Natural killer cell (primary cell): ENCODE data around the gene GAREM2. TPM values are rescaled to one million over a fixed set of nuclear protein-coding genes. Genes with fewer than 3 reads are reported as not detected.

ENCODE experiments used
- ATAC-seq, 3 donors: fragments of 150-1000 bp in 2 of 3; fragments of 200-7000 bp in 1 of 3; cut with Tn5 transposase; 1 replicate in 1 of 3; 2 replicates in 2 of 3; pipeline ENCODE4 v1.10.0; 2021; ENCODE audit warnings: mild to moderate bottlenecking in 2 of 3, moderate library complexity in 2 of 3
- DNase-seq, 2 donors: peaks; one replicate each; pipeline versions ENCODE4 v3.0.0 to v3.0.0-alpha.2; 2013 to 2021; ENCODE audit warnings: mixed read lengths in 1 of 2
- H3K27ac ChIP-seq: one replicate; pipeline ENCODE4 v1.5.1; 2013; ENCODE audit warnings: mild to moderate bottlenecking, low read length
- H3K27me3 ChIP-seq: one replicate; pipeline ENCODE4 v1.6.1; 2013; ENCODE audit warnings: low read length; ENCODE audit not compliant: control insufficient read depth, insufficient read depth
- H3K36me3 ChIP-seq: one replicate; pipeline ENCODE4 v1.6.1; 2013; ENCODE audit warnings: low read length; ENCODE audit not compliant: control insufficient read depth, insufficient read depth
- H3K4me1 ChIP-seq: one replicate; pipeline ENCODE4 v1.6.1; 2013; ENCODE audit warnings: low read length; ENCODE audit not compliant: control insufficient read depth, insufficient read depth
- H3K4me3 ChIP-seq: one replicate; pipeline ENCODE4 v1.5.1; 2013; ENCODE audit warnings: low read length
- H3K9me3 ChIP-seq: one replicate; pipeline ENCODE4 v1.6.1; 2013; ENCODE audit warnings: low read length; ENCODE audit not compliant: control insufficient read depth, insufficient read depth
- H3K27ac Mint-ChIP-seq, 2 donors: one replicate each; pipeline ENCODE4 v1.8.0; 2022; ENCODE audit warnings: mild to moderate bottlenecking in 2 of 2, mixed read lengths in 2 of 2, moderate library complexity in 1 of 2
- H3K27me3 Mint-ChIP-seq, 2 donors: one replicate each; pipeline ENCODE4 v1.8.0; 2022; ENCODE audit warnings: low read depth in 2 of 2, mixed read lengths in 2 of 2
- H3K36me3 Mint-ChIP-seq: one replicate; pipeline ENCODE4 v1.8.0; 2022; ENCODE audit warnings: mixed read lengths
- H3K4me1 Mint-ChIP-seq, 2 donors: one replicate each; pipeline ENCODE4 v1.8.0; 2022; ENCODE audit warnings: mixed read lengths in 2 of 2
- H3K4me3 Mint-ChIP-seq: one replicate; pipeline ENCODE4 v1.8.0; 2022; ENCODE audit warnings: mild to moderate bottlenecking, moderate library complexity, mixed read lengths
- H3K9me3 Mint-ChIP-seq, 2 donors: one replicate each; pipeline ENCODE4 v1.8.0; 2022; ENCODE audit warnings: mixed read lengths in 2 of 2
- CTCF ChIP-seq: fragments of 200-600 bp; IDR thresholded peaks from one replicate; pipeline ENCODE4 v1.8.0; 2022; ENCODE audit warnings: antibody characterized with exemption
- WGBS: methylation state at CpG from one replicate; pipeline ENCODE4 v1.1.7; 2013; ENCODE audit warnings: missing lambda C conversion rate; ENCODE audit not compliant: insufficient coverage; 5-methylcytosine and 5-hydroxymethylcytosine counted together
- intact Hi-C: fragments of 100-400 bp; cut with micrococcal nuclease; formaldehyde crosslinking; loops from one replicate; pipeline ENCODE4 v1.14.2; 2022
- total RNA-seq, 4 donors: library from RNA; stranded (reverse); fragments of 120-200 nt in 1 of 4; gene quantifications; one replicate each; pipeline versions ENCODE4 v1.2.3 to v1.2.4, GENCODE V29; 2013 to 2022

GAREM2 gene
- total RNA-seq, 3 donors from 2014 or later (not counting 1 experiment from before 2014, with no cell fraction given) = 7.1 to 9.2 (median 7.2) TPM

GRCh38 chr2:26161926-26162325, 11.0 kb upstream of the GAREM2 start:
- 93% methylated on average over 7 of the region's 7 CpGs for WGBS
- no peaks in the 10 kb centered on the region for H3K36me3 Mint-ChIP-seq

GRCh38 chr2:26162963-26163362, 9.9 kb upstream of the GAREM2 start:
- H3K4me3 Mint-ChIP-seq = no peak overlapping the region
- no peak for TF ChIP-seq CTCF
- no peaks in the 10 kb centered on the region for H3K27me3 Mint-ChIP-seq
- Histone ChIP-seq H3K36me3 (no peaks in the 10 kb centered on the region), H3K9me3 (no peaks in the 10 kb centered on the region), H3K27me3 (no peaks in the 10 kb centered on the region), H3K4me3 (no peak overlapping the region), H3K4me1 (no peaks in the 10 kb centered on the region), H3K27ac (no peak overlapping the region)
- 90% methylated on average over 10 of the region's 10 CpGs for WGBS
- no peak overlapping the region for H3K27ac Mint-ChIP-seq
- H3K4me1 Mint-ChIP-seq = no peaks in the 10 kb centered on the region
- ATAC-seq = no peak
- no peak for DNase-seq
- intact Hi-C loops = no loop called here
- no peaks in the 10 kb centered on the region for H3K36me3 Mint-ChIP-seq
- no peaks in the 10 kb centered on the region for H3K9me3 Mint-ChIP-seq

More at GRCh38 chr2:26161926-26162325, 11.0 kb upstream of the GAREM2 start:
- Histone ChIP-seq H3K36me3 (no peaks in the 10 kb centered on the region), H3K27me3 (no peaks in the 10 kb centered on the region), H3K9me3 (no peaks in the 10 kb centered on the region), H3K4me3 (no peak overlapping the region), H3K4me1 (no peaks in the 10 kb centered on the region), H3K27ac (no peak overlapping the region)
- DNase-seq (no peak), ATAC-seq (no peak)
- TF ChIP-seq CTCF = no peak
- intact Hi-C loops = no loop called here
- H3K4me1 Mint-ChIP-seq = no peaks in the 10 kb centered on the region
- H3K9me3 Mint-ChIP-seq = no peaks in the 10 kb centered on the region
- H3K27ac Mint-ChIP-seq = no peak overlapping the region
- H3K27me3 Mint-ChIP-seq = no peaks in the 10 kb centered on the region
- H3K4me3 Mint-ChIP-seq = no peak overlapping the region

- H3K36me3 ChIP-seq = no peaks in the 10 kb centered on the region
- intact Hi-C loops = no loop called here
- no peaks in the 10 kb centered on the region for H3K4me1 Mint-ChIP-seq
- no peak overlapping the region for H3K4me3 Mint-ChIP-seq
- no peak for TF ChIP-seq CTCF
- DNase-seq (no peak), ATAC-seq (no peak)
- H3K27me3 Mint-ChIP-seq = peaks cover 0 to under 1% of the 10 kb centered on the region in 2 donors
- H3K27ac ChIP-seq = no peak overlapping the region
- no peaks in the 10 kb centered on the region for H3K4me1 ChIP-seq
- no peaks in the 10 kb centered on the region for H3K9me3 Mint-ChIP-seq
- H3K9me3 ChIP-seq = no peaks in the 10 kb centered on the region
- no peak overlapping the region for H3K27ac Mint-ChIP-seq
- no peaks in the 10 kb centered on the region for H3K27me3 ChIP-seq
- H3K36me3 Mint-ChIP-seq = no peaks in the 10 kb centered on the region
- no peak overlapping the region for H3K4me3 ChIP-seq
- WGBS = 73% methylated on average over 1 of the region's 1 CpG
Measured at GRCh38 chr2:26164231-26164630, 8.7 kb upstream of the GAREM2 start.

GRCh38 chr2:26164641-26165211, 8.2 kb upstream of the GAREM2 start:
- Mint-ChIP-seq H3K36me3 (no peaks in the 10 kb centered on the region), H3K9me3 (no peaks in the 10 kb centered on the region)

More at GRCh38 chr2:26164641-26165211, 8.2 kb upstream of the GAREM2 start:
- Histone ChIP-seq H3K4me3 (no peak overlapping the region), H3K36me3 (no peaks in the 10 kb centered on the region), H3K27me3 (no peaks in the 10 kb centered on the region), H3K9me3 (no peaks in the 10 kb centered on the region), H3K27ac (no peak overlapping the region), H3K4me1 (no peaks in the 10 kb centered on the region)
- no peak overlapping the region for H3K27ac Mint-ChIP-seq
- ATAC-seq = no peak
- H3K4me1 Mint-ChIP-seq = no peaks in the 10 kb centered on the region
- intact Hi-C loops = no loop called here
- WGBS = 83% methylated on average over 8 of the region's 8 CpGs
- no peak overlapping the region for H3K4me3 Mint-ChIP-seq
- peaks cover 5% of the 10 kb centered on the region in 2 donors for H3K27me3 Mint-ChIP-seq
- TF ChIP-seq CTCF = no peak
- DNase-seq = no peak
